Measurements from ENCODE around the gene PLPP2.

DNA sequence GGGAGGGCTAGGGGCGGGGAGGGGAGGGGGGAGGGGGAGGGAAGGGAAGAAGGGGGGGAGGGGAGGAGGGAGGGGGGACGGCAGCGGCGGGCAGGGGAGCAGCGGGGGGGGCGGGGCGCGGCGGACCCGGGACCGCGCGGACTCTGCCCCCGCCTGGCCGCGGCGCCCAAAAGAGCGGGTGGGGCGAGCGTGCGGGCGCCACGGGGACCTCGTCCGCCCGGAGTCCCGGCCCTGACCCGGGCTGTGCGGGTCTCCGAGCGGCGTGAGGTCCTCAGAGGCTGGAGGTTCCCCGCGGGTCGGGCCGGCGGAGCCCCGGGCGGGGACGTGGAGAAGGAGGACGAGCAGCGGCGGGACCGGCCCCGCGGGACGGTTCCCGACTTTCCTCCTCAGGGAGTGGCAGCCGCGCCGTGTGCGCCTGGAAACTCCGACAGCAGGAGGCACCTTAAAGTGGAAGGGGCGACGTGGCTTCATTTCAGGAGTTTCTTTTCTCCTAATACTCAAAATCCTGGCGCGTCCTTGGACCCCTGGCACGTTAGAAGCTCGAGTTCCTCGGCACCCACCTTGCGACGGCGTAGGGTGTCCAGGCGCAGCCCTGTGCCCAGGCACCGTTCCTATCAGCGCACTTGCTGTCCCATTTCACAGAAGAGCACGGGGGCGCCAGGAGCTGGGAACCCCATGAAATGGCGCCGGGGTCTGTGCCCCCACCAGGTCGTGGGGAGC, 518 bp upstream of the PLPP2 start:
- TF ChIP-seq YY1 (IDR thresholded peaks at IDR 0.05; ENCODE audit: insufficient read depth, insufficient read length), result no peak
- TF ChIP-seq SUZ12 (IDR thresholded peaks at IDR 0.05; ENCODE audit: extremely low read depth, insufficient read depth, insufficient read length), result no peak

Measured in NT2/D1 (cell line).